IMR-90 (cell line): ENCODE results near the gene FSIP2. TPM values are rescaled to one million over a fixed set of nuclear protein-coding genes. Genes with fewer than 3 reads are reported as not detected.

Source experiments
- ATAC-seq: fragments of 200-7000 bp; cut with Tn5 transposase; 2 replicates; pipeline ENCODE4 v1.9.1; 2020; ENCODE audit warnings: low read depth, mild to moderate bottlenecking, moderate library complexity
- BruUV-seq: library from RNA; stranded (reverse); fragments of 400-500 nt; replicated peaks from 2 replicates; lab custom pipeline; 2021; lab: Mats Ljungman, UMichigan
- CTCF ChIA-PET: fragments of 300-600 bp; formaldehyde crosslinking; extraction: SDS; loops from one replicate; lab custom pipeline; 2021; ENCODE audit warnings: antibody characterized with exemption; lab: Yijun Ruan, JAX
- POLR2A ChIA-PET: fragments of 300-600 bp; sonication (Branson Sonifier 250); formaldehyde crosslinking; loops from one replicate; lab custom pipeline; 2022; ENCODE audit warnings: antibody characterized with exemption; ENCODE audit not compliant: unreplicated experiment; lab: Charles Lee
- DNase-seq: peaks from one replicate; pipeline ENCODE4 v3.0.0; 2013
- H2AFZ ChIP-seq: replicated peaks from 2 replicates; pipeline ENCODE3; 2013; ENCODE audit warnings: low read length, mild to moderate bottlenecking; ENCODE audit not compliant: poor library complexity
- H2AK5ac ChIP-seq: 2 replicates; pipeline ENCODE4 v1.6.1; 2013; ENCODE audit warnings: low read depth, low read length, inconsistent platforms
- H2AK9ac ChIP-seq: replicated peaks from 2 replicates; pipeline ENCODE3; 2013; ENCODE audit warnings: mild to moderate bottlenecking, low read depth, low read length, moderate library complexity; ENCODE audit not compliant: poor library complexity
- H2BK120ac ChIP-seq: 2 replicates; pipeline ENCODE4 v1.6.1; 2013; ENCODE audit warnings: low read depth, low read length, inconsistent platforms
- H2BK15ac ChIP-seq: 3 replicates; pipeline ENCODE4 v1.6.1; 2013; ENCODE audit warnings: low read depth, low read length, inconsistent platforms
- H2BK20ac ChIP-seq: 2 replicates; pipeline ENCODE4 v1.6.1; 2013; ENCODE audit warnings: low read depth, mild to moderate bottlenecking, inconsistent platforms, low read length, moderate library complexity
- H2BK5ac ChIP-seq: 2 replicates; pipeline ENCODE4 v1.6.1; 2013; ENCODE audit warnings: mild to moderate bottlenecking, low read depth, low read length, inconsistent platforms; ENCODE audit not compliant: poor library complexity, severe bottlenecking
- H3K14ac ChIP-seq: replicated peaks from 2 replicates; pipeline ENCODE4 v1.6.1; 2013; ENCODE audit warnings: low read depth, low read length, inconsistent platforms
- H3K18ac ChIP-seq: 2 replicates; pipeline ENCODE4 v1.6.1; 2013; ENCODE audit warnings: low read depth, low read length, control low read depth
- H3K23ac ChIP-seq: 2 replicates; pipeline ENCODE4 v1.6.1; 2013; ENCODE audit warnings: low read depth, low read length, inconsistent platforms
- H3K27ac ChIP-seq: 2 replicates; pipeline ENCODE4 v1.5.1; 2013; ENCODE audit warnings: mild to moderate bottlenecking, control low read depth, low read length; ENCODE audit not compliant: insufficient read depth
- H3K27me3 ChIP-seq: 2 replicates; pipeline ENCODE4 v1.6.1; 2013; ENCODE audit warnings: low read length; ENCODE audit not compliant: control insufficient read depth, insufficient read depth
- H3K36me3 ChIP-seq: 2 replicates; pipeline ENCODE4 v1.6.1; 2013; ENCODE audit warnings: low read length, mixed read lengths; ENCODE audit not compliant: control insufficient read depth, insufficient read depth
- H3K4ac ChIP-seq: 2 replicates; pipeline ENCODE4 v1.6.1; 2013; ENCODE audit warnings: low read depth, low read length, inconsistent platforms
- H3K4me1 ChIP-seq: 2 replicates; pipeline ENCODE4 v1.6.1; 2013; ENCODE audit warnings: low read length, mixed read lengths; ENCODE audit not compliant: control insufficient read depth, insufficient read depth
- H3K4me2 ChIP-seq: 2 replicates; pipeline ENCODE4 v1.6.1; 2013; ENCODE audit warnings: low read depth, mild to moderate bottlenecking, control low read depth, low read length, moderate library complexity
- H3K4me3 ChIP-seq: 2 replicates; pipeline ENCODE4 v1.5.1; 2013; ENCODE audit warnings: low read depth, mild to moderate bottlenecking, control low read depth, low read length, moderate library complexity; ENCODE audit not compliant: insufficient read depth
- H3K56ac ChIP-seq: 2 replicates; pipeline ENCODE4 v1.6.1; 2013; ENCODE audit warnings: low read length, inconsistent platforms; ENCODE audit not compliant: insufficient read depth; ENCODE audit errors: extremely low read depth
- H3K79me1 ChIP-seq, 2 experiments: 2 replicates each; pipeline ENCODE4 v1.6.1; 2013; ENCODE audit warnings: low read length in 2 of 2, inconsistent platforms in 1 of 2, low read depth in 1 of 2
- H3K9ac ChIP-seq: 2 replicates; pipeline ENCODE4 v1.6.1; 2013; ENCODE audit warnings: low read depth, low read length, control low read depth
- H3K9me1 ChIP-seq: 2 replicates; pipeline ENCODE4 v1.6.1; 2013; ENCODE audit warnings: low read length, inconsistent platforms; ENCODE audit not compliant: insufficient read depth
- H3K9me3 ChIP-seq: 2 replicates; pipeline ENCODE4 v1.6.1; 2013; ENCODE audit warnings: low read length; ENCODE audit not compliant: control insufficient read depth, insufficient read depth
- H4K20me1 ChIP-seq: 2 replicates; pipeline ENCODE4 v1.6.1; 2013; ENCODE audit warnings: low read length, inconsistent platforms; ENCODE audit not compliant: insufficient read depth
- H4K5ac ChIP-seq: 2 replicates; pipeline ENCODE4 v1.6.1; 2013; ENCODE audit warnings: mild to moderate bottlenecking, low read depth, low read length, control low read depth
- H4K8ac ChIP-seq, 2 experiments: 2 replicates each; pipeline ENCODE4 v1.6.1; 2013; ENCODE audit warnings: low read depth in 2 of 2, low read length in 2 of 2, control low read depth in 1 of 2, inconsistent platforms in 1 of 2
- H4K91ac ChIP-seq: 2 replicates; pipeline ENCODE4 v1.6.1; 2013; ENCODE audit warnings: low read depth, low read length, inconsistent platforms; ENCODE audit not compliant: insufficient read depth
- BHLHE40 ChIP-seq: fragments of 150-350 bp; IDR thresholded peaks from 2 replicates; pipeline ENCODE4 v1.6.1; 2016; ENCODE audit warnings: mild to moderate bottlenecking, low read depth, low read length
- CEBPB ChIP-seq: IDR thresholded peaks from 2 replicates; pipeline ENCODE4 v1.6.1; 2012; ENCODE audit warnings: low read depth, low read length, improper control_type of control experiment
- CHD1 ChIP-seq: IDR thresholded peaks from 2 replicates; pipeline ENCODE4 v1.6.1; 2012; ENCODE audit warnings: low read depth, low read length, improper control_type of control experiment
- CTCF ChIP-seq: conservative IDR thresholded peaks from 2 replicates; pipeline ENCODE4 v1.5.1; 2012; ENCODE audit warnings: mild to moderate bottlenecking, low read depth, low read length, improper control_type of control experiment
- ELK1 ChIP-seq: fragments of 150-350 bp; IDR thresholded peaks from 2 replicates; pipeline ENCODE4 v1.6.1; 2016; ENCODE audit warnings: low read depth, mild to moderate bottlenecking, low read length, moderate library complexity, borderline replicate concordance
- FOS ChIP-seq: fragments of 150-350 bp; IDR thresholded peaks from 2 replicates; pipeline ENCODE4 v1.6.1; 2016; ENCODE audit warnings: low read depth, low read length
- MAFK ChIP-seq: IDR thresholded peaks from 2 replicates; pipeline ENCODE4 v1.6.1; 2012; ENCODE audit warnings: low read depth, low read length, improper control_type of control experiment
- MAZ ChIP-seq: IDR thresholded peaks from 2 replicates; pipeline ENCODE4 v1.6.1; 2012; ENCODE audit warnings: low read depth, mild to moderate bottlenecking, low read length, improper control_type of control experiment, moderate library complexity, borderline replicate concordance
- MXI1 ChIP-seq: IDR thresholded peaks from 2 replicates; pipeline ENCODE4 v1.6.1; 2012; ENCODE audit warnings: low read depth, mild to moderate bottlenecking, low read length, moderate library complexity, borderline replicate concordance
- NFE2L2 ChIP-seq: fragments of 150-350 bp; IDR thresholded peaks from 2 replicates; pipeline ENCODE4 v1.6.1; 2016; ENCODE audit warnings: low read depth, mild to moderate bottlenecking, low read length
- RAD21 ChIP-seq: IDR thresholded peaks from 2 replicates; pipeline ENCODE4 v1.6.1; 2012; ENCODE audit warnings: low read length, improper control_type of control experiment
- RCOR1 ChIP-seq: IDR thresholded peaks from 2 replicates; pipeline ENCODE4 v1.6.1; 2012; ENCODE audit warnings: mild to moderate bottlenecking, low read length, improper control_type of control experiment; ENCODE audit not compliant: insufficient replicate concordance
- RFX5 ChIP-seq: IDR thresholded peaks from 2 replicates; pipeline ENCODE4 v1.8.0; 2012; ENCODE audit warnings: low read depth, mild to moderate bottlenecking, low read length, moderate library complexity
- SMC3 ChIP-seq: fragments of 150-350 bp; IDR thresholded peaks from 2 replicates; pipeline ENCODE4 v1.6.1; 2016; ENCODE audit warnings: low read depth, mild to moderate bottlenecking, antibody characterized with exemption, low read length, moderate library complexity
- USF2 ChIP-seq: fragments of 150-350 bp; IDR thresholded peaks from 2 replicates; pipeline ENCODE4 v1.6.1; 2017; ENCODE audit warnings: mild to moderate bottlenecking, antibody characterized with exemption, low read length, low read depth
- dilution Hi-C: fragments of 300-500 bp; cut with HindIII; formaldehyde crosslinking; loops from one replicate; pipeline ENCODE4 v1.14.3; 2018; ENCODE audit warnings: low sequenced_read_pairs; ENCODE audit not compliant: unreplicated experiment
- in situ Hi-C: fragments of 300-500 bp; cut with MboI; formaldehyde crosslinking; loops from 3 replicates; pipeline ENCODE4 v1.14.3; 2019; ENCODE audit warnings: low sequenced_read_pairs, inconsistent platforms, mixed read lengths
- intact Hi-C: fragments of 100-400 bp; cut with micrococcal nuclease; formaldehyde crosslinking; loops from 2 replicates; pipeline ENCODE4 v1.10.0; 2022
- polyA plus RNA-seq, 3 experiments: library from polyadenylated mRNA; depleted of rRNA; stranded (reverse); fragments of >200 nt; gene quantifications; 2 replicates each; pipeline ENCODE4 v1.2.3, GENCODE V29; 2012; ENCODE audit warnings: low replicate concordance in 1 of 3
- total RNA-seq: library from RNA; depleted of rRNA; stranded (reverse); fragments of >200 nt; gene quantifications from 2 replicates; pipeline ENCODE4 v1.2.3, GENCODE V29; 2012

FSIP2 gene
- total and polyA plus RNA-seq, 2 of the 4 experiments (the other 2 are of a cell fraction) = under 0.01 to 0.02 TPM

GRCh38 chr2:185771396-185771795 lies 32.8 kb downstream of the FSIP2 start:
- no peak overlapping the region for H3K4ac ChIP-seq
- no peak overlapping the region for H2BK20ac ChIP-seq
- H3K56ac ChIP-seq = no peak overlapping the region
- no peak overlapping the region for H2BK120ac ChIP-seq
- H3K4me2 ChIP-seq = no peak overlapping the region
- H3K27ac ChIP-seq = no peak overlapping the region
- dilution Hi-C loops = no loop called here
- H3K23ac ChIP-seq = no peak overlapping the region
- no peaks in the 10 kb centered on the region for H3K79me1 ChIP-seq
- TF ChIP-seq USF2 = no peak
- TF ChIP-seq BHLHE40 = no peak
- TF ChIP-seq FOS = no peak
- TF ChIP-seq CEBPB = no peak
- TF ChIP-seq CHD1 = no peak
- TF ChIP-seq RFX5 = no peak
- no peak for TF ChIP-seq SMC3
- no peak for TF ChIP-seq MAFK
- TF ChIP-seq CTCF = no peak
- TF ChIP-seq RAD21 = no peak
- no peak for TF ChIP-seq MAZ
- TF ChIP-seq RCOR1 = no peak
- no peak for TF ChIP-seq MXI1
- no peak for TF ChIP-seq ELK1
- TF ChIP-seq NFE2L2 = no peak
- ATAC-seq (no peak), DNase-seq (no peak)
- ChIA-PET POLR2A (no interaction called here), CTCF (no interaction called here)
- H3K9me3 ChIP-seq = peaks cover 15% of the 10 kb centered on the region
- no peaks in the 10 kb centered on the region for H3K4me1 ChIP-seq
- H3K27me3 ChIP-seq = no peaks in the 10 kb centered on the region
- intact Hi-C loops = no loop called here
- H3K9ac ChIP-seq = no peak overlapping the region
- no peak overlapping the region for H2BK5ac ChIP-seq
- no peak overlapping the region for H2AK9ac ChIP-seq
- no peaks in the 10 kb centered on the region for H3K9me1 ChIP-seq
- in situ Hi-C loops = no loop called here
- H2AFZ ChIP-seq = no peak overlapping the region
- no peak overlapping the region for H3K18ac ChIP-seq
- no peak overlapping the region for H2BK15ac ChIP-seq
- H4K91ac ChIP-seq = no peak overlapping the region
- H4K5ac ChIP-seq = no peak overlapping the region
- H4K20me1 ChIP-seq = no peaks in the 10 kb centered on the region
- no peak overlapping the region for H3K4me3 ChIP-seq
- no peak overlapping the region for H3K14ac ChIP-seq
- BruUV-seq = no TSS peak
- no peak overlapping the region for H4K8ac ChIP-seq
- H3K36me3 ChIP-seq = no peaks in the 10 kb centered on the region
- no peak overlapping the region for H2AK5ac ChIP-seq
